ENCODE measurements around the gene ZNF160. TPM values are rescaled to one million over a fixed set of nuclear protein-coding genes. Genes with fewer than 3 reads are reported as not detected.

ZNF160 gene
- total and polyA plus RNA-seq, 2 of the 8 experiments (the other 6 are each of a cell fraction or from before 2014, with no cell fraction given), result 15.8 to 31.2 TPM

GRCh38 chr19:53019684-53020083 lies 83.5 kb downstream of the ZNF160 start:
- no peak overlapping the region for H2BK5ac ChIP-seq (ENCODE audit: low read depth, low read length)
- H3K4ac ChIP-seq (replicated peaks; ENCODE audit: insufficient read length, low read depth, low read length), result no peak overlapping the region
- H2AK5ac ChIP-seq (ENCODE audit: low read depth, low read length), result no peak overlapping the region
- no peak overlapping the region for H3K18ac ChIP-seq (ENCODE audit: extremely low read depth, low read length)
- peak; percentile 65 for FAIRE-seq
- H3K4me1 ChIP-seq (replicated peaks in 1 of 4; ENCODE audit: control insufficient read depth in 3 of 4, insufficient read depth in 4 of 4, low read length in 3 of 4), result no peaks in the 10 kb centered on the region
- no peaks in the 10 kb centered on the region for H3K27me3 ChIP-seq (replicated peaks in 1 of 4; ENCODE audit: control insufficient read depth in 3 of 4, extremely low read depth in 1 of 4, insufficient read depth in 3 of 4, low read length in 3 of 4)
- H3K4me2 ChIP-seq (ENCODE audit: insufficient read depth in 1 of 2, low read depth in 2 of 2, low read length in 2 of 2), result no peak overlapping the region
- H2AFZ ChIP-seq (ENCODE audit: low read length), result no peak overlapping the region
- H4K8ac ChIP-seq (ENCODE audit: extremely low read depth, insufficient read depth, low read length), result no peak overlapping the region
- no peak overlapping the region for H3K27ac ChIP-seq (ENCODE audit: low read depth, low read length)
- no peak overlapping the region for H4K91ac ChIP-seq (replicated peaks; ENCODE audit: insufficient read length, low read length)
- H3K56ac ChIP-seq (replicated peaks; ENCODE audit: insufficient read length, low read depth, low read length), result no peak overlapping the region
- H2BK12ac ChIP-seq (ENCODE audit: low read depth, low read length), result no peak overlapping the region
- H3K14ac ChIP-seq (ENCODE audit: insufficient read length), result no peak overlapping the region
- ChIA-PET POLR2A (ENCODE audit: partially characterized antibody) (no interaction called here), CTCF (ENCODE audit: partially characterized antibody) (interaction anchor here (0.8 to 5.0 kb wide), 23 partner anchors 9 to 704 kb away, joined by 3 to 43 read pairs (median 5); no protein-coding TSS in a partner anchor)
- H3K36me3 ChIP-seq (ENCODE audit: control insufficient read depth in 2 of 4, insufficient read depth in 4 of 4, low read length in 3 of 4), result no peaks in the 10 kb centered on the region
- 0% methylated on average over 1 of the region's 1 CpG; no CpG with 5 or more reads in 1 of the 2 experiments for WGBS, 2 experiments (ENCODE audit: extremely low coverage in 1 of 2, insufficient coverage in 1 of 2, insufficient read length in 1 of 2, insufficient replicate concordance in 2 of 2, low coverage in 1 of 2, low lambda C conversion rate in 2 of 2, missing lambda C conversion rate in 1 of 2)
- H4K20me1 ChIP-seq (replicated peaks in 1 of 2; ENCODE audit: control insufficient read depth in 1 of 2, insufficient read depth in 2 of 2, low read length in 2 of 2), result no peaks in the 10 kb centered on the region
- DNase-seq (ENCODE audit: low read depth in 1 of 2, low spot score in 2 of 2), result peak; percentile 47 to 74
- H3K4me3 ChIP-seq (ENCODE audit: extremely low read depth in 1 of 4, insufficient read depth in 2 of 4, low read depth in 3 of 4, low read length in 4 of 4), result no peak overlapping the region
- no peak overlapping the region for H3K23ac ChIP-seq (ENCODE audit: insufficient read length)
- H3K9me3 ChIP-seq (ENCODE audit: insufficient read depth in 2 of 2, low read depth in 1 of 2, low read length in 1 of 2), result no peaks in the 10 kb centered on the region
- H3K79me1 ChIP-seq (ENCODE audit: low read depth, low read length), result no peaks in the 10 kb centered on the region
- H4K5ac ChIP-seq (ENCODE audit: insufficient read length, low read depth, low read length), result no peak overlapping the region
- no peak overlapping the region for H2BK120ac ChIP-seq (replicated peaks; ENCODE audit: low read depth, low read length)
- no peak overlapping the region for H3K9ac ChIP-seq (replicated peaks in 1 of 4; ENCODE audit: extremely low read depth in 1 of 4, low read depth in 3 of 4, low read length in 3 of 4)
- H2BK15ac ChIP-seq (ENCODE audit: low read length), result no peak overlapping the region
- no peak overlapping the region for H2BK20ac ChIP-seq (ENCODE audit: low read length)
- H3K79me2 ChIP-seq (ENCODE audit: control insufficient read depth in 1 of 2, insufficient read depth in 2 of 2, low read length in 2 of 2), result no peaks in the 10 kb centered on the region
- H3K23me2 ChIP-seq (ENCODE audit: low read depth, low read length), result no peaks in the 10 kb centered on the region
- no peak for TF ChIP-seq SIN3A (conservative IDR thresholded peaks at IDR 0.05 in 1 of 2, IDR thresholded peaks at IDR 0.05 in 1 of 2; ENCODE audit: low read depth in 1 of 2, low read length in 2 of 2)
- no peak for TF ChIP-seq SAP30 (IDR thresholded peaks at IDR 0.05; ENCODE audit: insufficient read depth, insufficient replicate concordance, low read length)
- TF ChIP-seq RFX5 (IDR thresholded peaks at IDR 0.05; ENCODE audit: borderline replicate concordance, low read depth, low read length), result no peak
- TF ChIP-seq EP300 (IDR thresholded peaks at IDR 0.05; ENCODE audit: borderline replicate concordance in 1 of 2, low read depth in 2 of 2, low read length in 2 of 2), result no peak
- TF ChIP-seq HDAC2 (IDR thresholded peaks at IDR 0.05; ENCODE audit: borderline replicate concordance in 1 of 2, low read depth in 2 of 2, low read length in 2 of 2), result no peak
- no peak for TF ChIP-seq SIRT6 (IDR thresholded peaks at IDR 0.05; ENCODE audit: low read length)
- no peak for TF ChIP-seq RNF2 (IDR thresholded peaks at IDR 0.05; ENCODE audit: borderline replicate concordance, low read depth, low read length, missing control alignments, poor library complexity, severe bottlenecking)
- TF ChIP-seq HDAC6 (IDR thresholded peaks at IDR 0.05; ENCODE audit: low read depth, low read length), result no peak
- TF ChIP-seq CTBP2 (IDR thresholded peaks at IDR 0.05; ENCODE audit: borderline replicate concordance, insufficient read depth, insufficient read length, low read length), result no peak
- no peak for TF ChIP-seq TAF7 (optimal IDR thresholded peaks at IDR 0.05; ENCODE audit: borderline replicate concordance, low read depth, low read length)
- TF ChIP-seq, protein P1, sequence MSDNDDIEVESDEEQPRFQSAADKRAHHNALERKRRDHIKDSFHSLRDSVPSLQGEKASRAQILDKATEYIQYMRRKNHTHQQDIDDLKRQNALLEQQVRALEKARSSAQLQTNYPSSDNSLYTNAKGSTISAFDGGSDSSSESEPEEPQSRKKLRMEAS (IDR thresholded peaks at IDR 0.05), result no peak
- TF ChIP-seq GTF2F1 (IDR thresholded peaks at IDR 0.05; ENCODE audit: borderline replicate concordance, low read depth, low read length), result no peak

Data from H1 (cell line).